Right lobe of liver (tissue), 4 donors: Measurements from ENCODE around the gene MEX3A.

Source experiments
- CTCF ChIP-seq, 4 donors: fragments of 200-600 bp in 3 of 4; fragments of 450-650 bp in 1 of 4; IDR thresholded peaks; one replicate each; pipeline versions ENCODE4 v1.5.1 to v1.8.0; 2016 to 2022; ENCODE audit warnings: antibody characterized with exemption in 4 of 4, mild to moderate bottlenecking in 2 of 4
- POLR2A ChIP-seq: fragments of 450-650 bp; IDR thresholded peaks from one replicate; pipeline ENCODE4 v1.6.1; 2017; ENCODE audit warnings: antibody characterized with exemption, mild to moderate bottlenecking
- donor health status: DM: no; HTN: no; CAD: no.
- donor health status: DM: no; HTN: no; CAD: no.
- donor health status: DM: no; HTN: yes; CAD: no.

- TF ChIP-seq CTCF (IDR thresholded peaks at IDR 0.05) (no peak), POLR2A (peak; percentile 37)
Measured at GRCh38 chr1:156069490-156070455, 12.5 kb downstream of the MEX3A start.
